Mononuclear cell (primary cell): Measurements from ENCODE around the gene PLA2G1B. TPM values are rescaled to one million over a fixed set of nuclear protein-coding genes. Genes with fewer than 3 reads are reported as not detected.

Experiments used
- H3K27me3 ChIP-seq: 2 replicates; pipeline ENCODE4 v1.6.0; 2011; ENCODE audit warnings: low read length, control low read depth; ENCODE audit not compliant: insufficient read depth
- H3K4me1 ChIP-seq: 2 replicates; pipeline ENCODE4 v1.5.1; 2011; ENCODE audit warnings: mild to moderate bottlenecking, low read length, control low read depth; ENCODE audit not compliant: insufficient read depth
- H3K4me3 ChIP-seq: 2 replicates; pipeline ENCODE4 v1.5.1; 2011; ENCODE audit warnings: mild to moderate bottlenecking, low read length, moderate library complexity
- H3K9me3 ChIP-seq: 2 replicates; pipeline ENCODE4 v1.5.1; 2011; ENCODE audit warnings: low read depth, mild to moderate bottlenecking, control low read depth, low read length
- total RNA-seq: library from RNA; depleted of rRNA; stranded (reverse); fragments of >200 nt; gene quantifications from one replicate; pipeline ENCODE4 v1.2.3, GENCODE V29; 2012

Gene PLA2G1B
- total RNA-seq, 1 donor, result 0.31 TPM

DNA sequence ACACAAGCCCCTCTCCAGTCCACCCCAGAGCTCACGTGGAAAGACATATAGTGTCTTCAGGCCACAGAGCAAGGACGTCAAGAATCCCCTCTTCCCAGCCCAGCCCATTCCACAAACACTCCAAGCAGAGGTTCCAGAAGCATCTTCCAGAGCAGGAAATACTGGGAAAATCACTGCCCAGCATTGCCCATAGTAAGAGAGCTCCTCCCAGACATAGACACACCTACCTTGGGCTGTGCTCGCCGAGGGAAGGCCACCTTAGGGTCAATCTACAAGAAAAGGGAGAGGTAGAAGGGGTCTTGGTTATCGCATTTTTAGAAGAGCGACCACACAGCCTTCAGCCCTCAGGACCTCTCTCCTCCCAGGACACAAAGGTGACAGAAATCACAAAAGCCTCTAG, 36.9 kb upstream of the PLA2G1B start:
- peaks cover 40% of the 10 kb centered on the region for H3K27me3 ChIP-seq
- no peaks in the 10 kb centered on the region for H3K4me1 ChIP-seq
- H3K9me3 ChIP-seq, result no peaks in the 10 kb centered on the region
- no peak overlapping the region for H3K4me3 ChIP-seq

DNA sequence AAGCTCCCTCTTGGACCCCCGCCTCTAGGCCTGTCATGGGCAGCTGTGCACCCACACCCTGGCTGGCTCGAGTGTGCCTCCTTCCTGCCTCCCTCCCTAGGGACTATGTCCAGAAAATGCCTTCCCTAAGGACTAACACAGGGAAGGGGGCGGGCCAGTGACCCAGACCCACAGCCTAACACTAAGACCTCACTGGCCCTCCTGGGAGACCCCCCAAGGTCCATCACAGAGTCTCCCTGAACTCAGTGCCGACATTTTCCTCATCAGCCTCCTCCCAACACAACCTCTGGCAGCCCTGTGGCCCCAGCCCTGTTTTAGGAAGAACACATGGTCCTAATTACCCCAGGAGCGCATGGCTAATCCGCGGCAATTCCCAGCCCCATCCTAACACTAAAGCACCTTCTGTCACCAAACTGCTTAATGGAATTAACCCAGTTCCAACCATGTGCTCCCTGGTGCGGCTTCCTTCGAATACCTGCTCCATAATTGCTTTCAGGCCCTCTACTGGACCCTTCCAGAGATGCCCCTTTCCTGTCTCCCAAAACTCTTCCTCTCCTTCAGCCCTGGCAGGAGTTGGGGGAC, 35.8 kb upstream of the PLA2G1B start:
- H3K4me1 ChIP-seq, result no peaks in the 10 kb centered on the region
- no peak overlapping the region for H3K4me3 ChIP-seq
- H3K27me3 ChIP-seq, result peaks cover 40% of the 10 kb centered on the region
- no peaks in the 10 kb centered on the region for H3K9me3 ChIP-seq

DNA sequence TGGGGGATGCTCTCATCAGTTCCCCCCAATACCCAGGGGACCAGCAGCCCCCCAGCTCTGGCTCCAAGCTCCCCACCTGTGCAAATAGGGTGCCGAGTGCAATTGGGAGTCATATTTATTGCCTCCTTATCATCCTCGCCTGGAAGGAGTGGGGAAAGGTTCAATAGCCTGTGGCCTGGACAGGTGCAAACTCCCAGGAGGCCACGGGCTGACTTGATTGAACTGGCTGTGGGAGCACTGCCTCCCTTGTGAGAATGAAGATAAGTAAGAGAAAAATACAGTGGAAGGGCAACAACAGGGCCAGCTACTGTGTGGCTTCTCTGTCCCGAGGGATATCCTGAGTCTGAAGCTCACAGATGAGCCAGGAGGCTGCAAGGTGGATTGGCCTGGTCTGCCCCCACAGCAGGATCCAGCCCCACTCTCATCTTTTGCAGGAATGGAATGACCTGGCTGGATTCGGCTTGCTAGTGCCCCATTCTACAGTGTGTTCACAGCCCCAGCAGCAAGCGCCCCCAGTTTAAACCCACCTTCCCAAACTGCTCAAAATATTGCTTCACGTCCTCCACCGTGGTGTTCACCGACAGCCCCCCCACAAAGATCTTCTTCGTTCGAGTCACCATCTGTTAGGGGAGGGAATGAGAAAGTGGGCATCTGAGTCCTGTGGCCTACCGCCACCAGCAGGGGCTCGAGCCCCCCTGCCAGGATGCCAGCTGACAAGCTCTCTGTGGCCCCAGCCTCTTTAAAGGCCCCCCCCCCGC, 35.1 kb upstream of the PLA2G1B start:
- H3K27me3 ChIP-seq, result peaks cover 38% of the 10 kb centered on the region
- no peaks in the 10 kb centered on the region for H3K4me1 ChIP-seq
- no peak overlapping the region for H3K4me3 ChIP-seq
- no peaks in the 10 kb centered on the region for H3K9me3 ChIP-seq

DNA sequence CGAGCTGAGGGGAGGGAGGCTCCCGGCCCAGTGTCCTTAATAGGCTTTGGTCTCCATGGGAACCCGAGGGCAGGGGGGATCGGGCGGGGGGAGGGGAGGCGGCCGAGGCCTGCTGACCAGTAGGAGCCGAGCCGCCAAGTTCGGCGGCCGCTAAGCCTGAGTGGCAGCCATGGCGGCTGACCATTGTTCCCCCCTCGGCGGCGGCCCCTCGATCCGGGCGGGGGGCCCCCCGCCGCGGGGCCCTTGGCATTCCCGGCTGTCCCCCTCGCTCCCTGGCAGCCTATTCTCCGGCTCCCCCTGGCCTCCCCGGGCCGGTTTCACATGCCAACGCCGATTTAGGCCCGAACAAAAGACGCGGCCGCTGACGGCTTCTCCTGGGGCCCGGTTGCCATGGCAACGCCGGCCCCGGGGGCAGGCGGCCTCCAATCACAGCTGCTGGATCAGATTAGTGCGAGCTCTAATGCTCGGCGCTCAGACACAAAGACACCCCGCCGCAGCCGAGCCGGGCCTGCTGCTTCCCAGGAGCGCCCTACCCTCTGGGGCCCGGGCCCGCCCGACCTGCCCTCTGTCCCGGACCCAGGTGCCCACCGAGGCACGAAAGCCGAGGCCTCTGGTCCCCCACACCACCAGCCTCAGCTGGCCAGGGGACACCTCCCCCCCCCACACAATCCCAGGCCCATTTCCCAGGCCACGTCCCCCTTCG, 34.1 kb upstream of the PLA2G1B start:
- no peaks in the 10 kb centered on the region for H3K9me3 ChIP-seq
- H3K4me3 ChIP-seq, result no peak overlapping the region
- H3K4me1 ChIP-seq, result no peaks in the 10 kb centered on the region
- H3K27me3 ChIP-seq, result peaks cover 27% of the 10 kb centered on the region

DNA sequence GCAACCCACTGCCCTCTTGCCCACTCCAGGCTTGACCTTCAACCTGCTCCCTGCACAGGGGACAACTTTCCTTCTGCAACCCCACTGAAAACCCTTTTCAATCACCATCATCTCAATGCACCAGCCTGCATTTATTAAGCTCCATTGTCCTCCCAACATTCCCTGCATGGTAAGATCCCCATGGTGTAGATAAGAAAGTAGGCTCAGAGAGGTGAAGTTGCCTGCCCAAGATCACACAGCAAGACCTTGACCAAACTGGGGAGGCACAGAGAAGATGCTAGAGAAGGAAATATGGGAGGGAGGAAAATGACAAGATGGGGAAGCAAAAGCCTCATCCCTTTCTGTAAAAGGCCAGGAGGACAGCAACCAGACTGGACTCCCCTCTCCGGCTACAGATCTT, 31.5 kb upstream of the PLA2G1B start:
- peaks cover 22% of the 10 kb centered on the region for H3K27me3 ChIP-seq
- H3K9me3 ChIP-seq, result no peaks in the 10 kb centered on the region
- H3K4me3 ChIP-seq, result no peak overlapping the region
- no peaks in the 10 kb centered on the region for H3K4me1 ChIP-seq

DNA sequence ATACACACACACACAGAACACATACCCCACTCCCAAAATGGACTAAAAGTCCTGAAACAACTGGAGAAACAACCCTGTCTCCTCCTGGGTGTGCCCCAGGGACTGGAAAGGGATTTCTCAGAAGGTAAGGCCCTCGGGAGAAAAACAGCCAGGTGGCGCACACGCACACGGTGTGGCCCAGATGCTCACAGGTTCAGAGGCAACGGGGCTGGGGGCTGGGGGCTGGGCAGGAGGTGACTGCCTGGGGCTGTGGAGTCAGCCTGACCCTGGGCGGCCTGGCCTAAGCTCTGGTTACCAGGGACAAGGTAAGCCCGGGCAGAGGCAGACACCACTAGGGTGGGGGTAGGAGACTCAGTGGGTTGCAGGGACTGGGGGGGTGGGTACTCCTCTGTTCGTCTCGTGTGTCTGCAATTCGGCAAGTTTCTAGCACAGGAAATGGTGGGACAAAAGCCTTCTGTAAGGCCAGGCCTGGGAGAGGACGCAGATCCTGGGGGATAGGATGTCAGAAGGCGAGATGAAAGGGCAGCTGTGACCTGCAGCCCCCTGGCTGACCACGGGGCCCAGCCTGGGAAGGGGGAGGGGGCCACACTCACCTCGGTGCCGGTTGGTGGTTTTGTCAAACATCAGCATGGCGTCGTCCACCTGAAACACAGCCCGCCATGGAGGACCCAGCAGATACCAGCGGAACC, 31.0 kb upstream of the PLA2G1B start:
- Histone ChIP-seq H3K4me1 (no peaks in the 10 kb centered on the region), H3K27me3 (peaks cover 19% of the 10 kb centered on the region), H3K4me3 (no peak overlapping the region), H3K9me3 (no peaks in the 10 kb centered on the region)

DNA sequence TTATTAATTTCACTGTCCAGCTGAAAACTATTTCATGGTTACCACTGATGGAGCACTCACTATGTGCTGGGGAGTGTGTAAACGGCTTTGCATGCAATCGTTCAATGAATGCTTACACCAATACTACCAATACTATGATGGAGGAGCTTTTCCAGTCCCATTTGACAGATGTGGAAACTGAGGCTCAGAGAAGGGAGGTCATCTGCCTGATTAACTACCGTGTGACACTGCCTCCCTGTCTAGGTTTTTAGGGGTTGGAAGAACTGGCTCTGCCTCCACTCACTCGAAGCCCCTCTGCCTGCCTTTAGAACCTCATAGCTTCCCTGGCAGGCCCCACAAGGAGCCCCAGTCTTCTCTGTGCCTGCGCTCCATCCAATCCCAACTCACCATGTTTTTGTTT, 29.5 kb upstream of the PLA2G1B start:
- Histone ChIP-seq H3K27me3 (peaks cover 14% of the 10 kb centered on the region), H3K4me1 (no peaks in the 10 kb centered on the region), H3K4me3 (no peak overlapping the region), H3K9me3 (no peaks in the 10 kb centered on the region)

DNA sequence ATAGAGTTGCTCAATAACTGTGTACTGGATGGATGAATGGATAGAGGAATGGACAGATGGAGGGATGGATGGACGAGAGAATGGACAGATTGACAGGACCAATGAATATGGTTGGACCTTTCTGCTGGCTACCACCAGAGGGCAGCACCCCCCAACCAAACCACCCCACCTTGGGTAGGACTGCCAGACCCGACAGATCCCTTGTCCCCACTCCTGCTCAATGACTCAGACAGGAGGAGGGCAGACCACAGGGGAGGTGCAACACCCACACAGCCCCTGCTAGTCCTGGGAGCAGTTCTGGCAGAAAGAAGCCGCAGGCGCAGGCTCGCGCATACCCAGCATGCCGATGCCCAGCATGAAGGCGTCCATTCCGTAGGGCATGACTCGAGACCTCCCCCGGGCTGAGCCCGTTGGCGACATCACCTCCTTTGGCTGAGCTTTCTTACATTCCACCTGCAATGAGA, 29.0 kb upstream of the PLA2G1B start:
- no peaks in the 10 kb centered on the region for H3K4me1 ChIP-seq
- H3K27me3 ChIP-seq, result peaks cover 14% of the 10 kb centered on the region

DNA sequence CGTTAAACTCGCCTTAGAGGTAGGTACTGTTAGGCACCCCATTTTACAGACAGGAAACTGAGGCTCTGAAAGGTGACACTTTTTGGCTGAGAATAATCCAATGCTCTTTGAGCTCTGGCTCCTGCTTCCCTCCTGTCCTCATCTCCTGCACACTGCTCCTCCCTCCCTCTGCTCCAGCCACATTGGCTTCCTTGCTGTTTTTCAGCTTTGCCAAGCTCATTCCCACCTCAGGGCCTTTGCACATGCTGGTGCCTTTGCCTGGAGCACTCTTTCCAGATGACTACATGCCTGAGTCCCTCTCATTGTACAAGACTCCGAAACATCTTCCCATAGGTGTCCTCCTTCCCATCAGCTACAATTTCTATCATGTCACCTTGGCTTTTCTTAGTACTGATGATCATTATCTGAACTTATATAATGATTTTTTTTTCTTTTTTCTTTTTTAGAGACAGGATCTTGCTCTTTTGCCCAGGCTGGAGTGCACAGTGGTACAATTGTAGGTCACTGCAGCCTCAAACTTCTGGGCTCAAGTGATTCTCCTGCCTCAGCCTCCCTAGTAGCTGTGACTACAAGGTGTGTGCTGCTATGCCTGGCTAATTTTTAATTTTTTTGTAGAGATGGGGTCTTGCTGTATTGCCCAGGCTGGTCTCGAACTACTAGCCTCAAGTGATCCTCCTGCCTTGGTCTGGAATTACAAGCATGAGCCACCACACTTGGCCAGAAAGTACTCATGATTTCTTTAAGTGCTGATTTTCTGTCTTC, 26.2 kb upstream of the PLA2G1B start:
- Histone ChIP-seq H3K27me3 (no peaks in the 10 kb centered on the region), H3K4me1 (no peaks in the 10 kb centered on the region), H3K9me3 (no peaks in the 10 kb centered on the region), H3K4me3 (no peak overlapping the region)

More for the DNA sequence above, 29.0 kb upstream of the PLA2G1B start:
- H3K9me3 ChIP-seq, result no peaks in the 10 kb centered on the region
- H3K4me3 ChIP-seq, result no peak overlapping the region

DNA sequence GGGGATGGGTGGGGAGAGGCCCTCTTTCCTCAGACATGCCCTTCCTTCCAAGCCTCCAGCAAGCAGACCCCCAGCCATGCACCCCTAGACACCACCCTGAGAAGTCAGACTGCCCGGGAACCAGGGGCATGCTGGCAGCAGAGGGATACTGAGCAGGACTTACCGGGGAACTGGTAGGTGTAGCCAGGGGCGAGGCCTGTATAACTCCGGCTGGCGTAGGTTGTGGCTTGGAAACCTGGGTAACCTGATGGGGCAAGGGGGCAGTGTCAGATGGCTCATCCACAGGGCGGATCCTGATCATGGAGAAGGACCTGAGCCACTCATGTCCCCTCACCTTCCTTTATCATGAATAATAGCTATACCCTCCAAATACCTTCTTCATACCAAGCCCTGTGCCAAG, 25.6 kb upstream of the PLA2G1B start:
- Histone ChIP-seq H3K9me3 (no peaks in the 10 kb centered on the region), H3K4me1 (no peaks in the 10 kb centered on the region), H3K4me3 (no peak overlapping the region), H3K27me3 (no peaks in the 10 kb centered on the region)

DNA sequence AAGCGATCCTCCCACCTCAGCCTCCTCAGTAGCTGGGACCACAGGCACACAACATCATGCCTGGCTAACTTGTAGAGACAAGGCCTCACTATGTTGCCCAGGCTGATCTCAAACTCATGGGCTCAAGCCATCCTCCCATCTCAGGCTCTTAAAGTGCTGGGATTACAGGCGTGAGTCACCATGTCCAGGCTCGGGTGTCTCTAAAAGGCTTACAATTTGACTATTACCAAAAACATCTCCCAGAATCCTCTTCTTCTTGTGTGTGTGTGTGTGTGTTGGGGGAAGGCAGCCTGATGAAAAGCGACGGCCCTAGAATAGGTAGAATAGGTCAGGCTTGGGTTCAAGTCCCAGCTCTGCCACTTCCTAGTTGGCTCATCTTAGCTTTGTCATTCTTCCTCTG, 24.5 kb upstream of the PLA2G1B start:
- H3K4me1 ChIP-seq, result no peaks in the 10 kb centered on the region
- no peaks in the 10 kb centered on the region for H3K27me3 ChIP-seq
- no peaks in the 10 kb centered on the region for H3K9me3 ChIP-seq
- H3K4me3 ChIP-seq, result no peak overlapping the region

DNA sequence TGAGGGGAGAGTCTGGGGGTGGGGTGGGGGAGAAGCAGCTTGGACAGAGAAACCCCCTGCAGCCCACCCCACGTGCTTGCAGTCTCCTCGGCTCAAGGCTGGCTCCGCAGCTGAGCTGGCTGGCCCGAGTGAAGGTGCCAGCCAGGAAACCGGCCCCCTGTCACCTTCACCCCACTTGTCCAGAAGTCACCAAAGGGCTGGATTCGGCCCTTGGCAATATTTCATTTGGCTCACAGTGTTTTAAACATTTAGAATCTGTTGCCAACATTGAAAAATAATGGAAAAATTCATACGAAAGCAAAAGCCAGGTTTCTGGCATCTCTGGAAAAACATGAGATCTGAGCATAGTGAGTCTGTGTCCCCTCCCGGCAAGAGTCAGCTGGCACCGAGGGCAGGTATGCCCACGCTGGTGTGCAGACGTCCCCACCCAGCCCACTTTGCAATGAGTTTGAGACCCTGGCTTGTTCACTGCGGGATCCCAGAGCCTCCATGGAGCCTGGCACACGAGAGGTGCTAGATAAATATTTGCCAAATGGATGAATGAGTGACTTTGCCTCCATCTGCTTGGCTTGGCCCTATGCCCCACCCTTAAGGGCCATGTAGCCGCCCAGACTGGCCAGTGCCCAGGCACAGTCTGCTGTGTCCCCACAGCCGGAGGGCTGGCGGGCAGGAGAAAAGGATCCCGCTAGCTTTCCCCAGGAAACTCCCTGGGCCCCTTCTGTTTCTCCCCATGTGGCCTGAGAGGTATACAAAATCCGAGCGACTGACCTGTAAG, 23.2 kb upstream of the PLA2G1B start:
- Histone ChIP-seq H3K4me1 (no peaks in the 10 kb centered on the region), H3K4me3 (no peak overlapping the region), H3K27me3 (no peaks in the 10 kb centered on the region), H3K9me3 (no peaks in the 10 kb centered on the region)

DNA sequence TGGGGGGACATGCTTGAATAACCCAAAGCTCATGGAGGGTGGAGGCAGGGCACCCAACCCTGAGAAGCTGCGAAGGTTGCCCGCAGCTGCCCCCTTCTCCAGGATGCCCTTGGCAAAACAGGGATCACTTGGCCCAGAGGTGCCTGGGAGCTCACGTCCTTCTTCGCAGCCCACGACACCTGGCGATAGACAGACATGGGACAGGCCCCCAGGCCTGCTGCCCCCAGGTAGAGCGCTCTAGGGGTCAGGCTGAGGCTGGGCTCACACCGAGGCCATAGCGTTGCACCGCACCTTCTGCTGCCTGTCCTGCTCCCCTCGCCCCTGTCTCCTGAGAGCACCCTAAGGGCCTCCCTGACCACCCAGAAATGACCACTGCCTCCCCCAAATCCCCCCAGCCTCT, 20.2 kb upstream of the PLA2G1B start:
- Histone ChIP-seq H3K9me3 (no peaks in the 10 kb centered on the region), H3K27me3 (no peaks in the 10 kb centered on the region), H3K4me3 (no peak overlapping the region), H3K4me1 (no peaks in the 10 kb centered on the region)

DNA sequence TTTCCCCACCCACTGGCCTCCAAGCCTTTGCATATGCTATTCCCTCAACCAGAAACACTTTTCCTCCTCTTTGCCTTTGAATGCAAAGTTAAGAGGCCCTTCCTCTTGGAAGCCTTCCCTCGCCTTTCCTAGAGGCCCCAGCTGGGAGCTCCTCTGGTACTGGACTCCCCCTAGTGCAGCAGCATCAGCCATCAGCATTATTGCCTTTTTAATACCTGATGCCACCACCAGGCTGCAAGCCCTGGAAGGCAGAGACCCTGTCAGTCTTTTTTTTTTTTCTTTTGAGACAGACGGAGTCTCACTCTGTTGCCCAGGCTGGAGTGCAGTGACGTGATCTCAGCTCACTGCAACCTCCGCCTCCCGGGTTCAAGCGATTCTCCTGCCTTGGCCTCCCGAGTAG, 19.1 kb upstream of the PLA2G1B start:
- Histone ChIP-seq H3K27me3 (no peaks in the 10 kb centered on the region), H3K9me3 (no peaks in the 10 kb centered on the region), H3K4me1 (no peaks in the 10 kb centered on the region), H3K4me3 (no peak overlapping the region)
